Measurements from ENCODE around the gene KREMEN2. TPM values are rescaled to one million over a fixed set of nuclear protein-coding genes. Genes with fewer than 3 reads are reported as not detected.

KREMEN2 gene
- total and polyA plus RNA-seq, 2 of the 4 experiments (the other 2 are of a cell fraction) = 0.03 TPM; not detected in 1

GRCh38 chr16:2950773-2951172 is 13.3 kb upstream of the KREMEN2 start:
- CTCF ChIA-PET = no interaction called here

More at GRCh38 chr16:2950773-2951172, 13.3 kb upstream of the KREMEN2 start:
- Histone ChIP-seq H3K23ac (ENCODE audit: low read depth, low read length) (no peak overlapping the region), H2AK9ac (replicated peaks; ENCODE audit: low read depth, low read length, poor library complexity) (no peak overlapping the region), H4K5ac (ENCODE audit: low read depth, low read length) (no peak overlapping the region), H2BK15ac (ENCODE audit: low read depth, low read length) (no peak overlapping the region), H3K9me3 (ENCODE audit: control insufficient read depth, insufficient read depth, low read length) (no peaks in the 10 kb centered on the region), H3K18ac (ENCODE audit: low read depth, low read length) (no peak overlapping the region), H3K4me2 (ENCODE audit: low read depth, low read length) (no peak overlapping the region), H2BK20ac (ENCODE audit: low read depth, low read length) (no peak overlapping the region), H3K14ac (replicated peaks; ENCODE audit: low read depth, low read length) (no peak overlapping the region), H4K8ac (ENCODE audit: low read depth in 2 of 2, low read length in 2 of 2) (no peak overlapping the region), H3K27ac (ENCODE audit: insufficient read depth, low read length) (no peak overlapping the region), H3K4me3 (ENCODE audit: insufficient read depth, low read depth, low read length) (no peak overlapping the region), H3K4me1 (ENCODE audit: control insufficient read depth, insufficient read depth, low read length) (no peaks in the 10 kb centered on the region), H2AFZ (replicated peaks; ENCODE audit: low read length, poor library complexity) (no peak overlapping the region), H2BK120ac (ENCODE audit: low read depth, low read length) (no peak overlapping the region), H3K36me3 (ENCODE audit: control insufficient read depth, insufficient read depth, low read length) (peaks cover 21% of the 10 kb centered on the region), H3K56ac (ENCODE audit: extremely low read depth, insufficient read depth, low read length) (no peak overlapping the region), H2AK5ac (ENCODE audit: low read depth, low read length) (no peak overlapping the region), H3K79me1 (ENCODE audit: low read depth in 1 of 2, low read length in 2 of 2) (no peaks in the 10 kb centered on the region), H2BK5ac (ENCODE audit: low read depth, low read length, poor library complexity, severe bottlenecking) (no peak overlapping the region), H4K20me1 (ENCODE audit: insufficient read depth, low read length) (0 out of 2 replicates have a peak, but pooled peaks cover 8% of the 10 kb centered on the region), H3K9me1 (ENCODE audit: insufficient read depth, low read length) (0 out of 2 replicates have a peak, but pooled peaks cover 3% of the 10 kb centered on the region), H3K27me3 (ENCODE audit: control insufficient read depth, insufficient read depth, low read length) (peaks cover 26% of the 10 kb centered on the region), H4K91ac (ENCODE audit: insufficient read depth, low read depth, low read length) (no peak overlapping the region), H3K9ac (ENCODE audit: low read depth, low read length) (no peak overlapping the region), H3K4ac (ENCODE audit: low read depth, low read length) (no peak overlapping the region)
- POLR2A ChIA-PET (ENCODE audit: unreplicated experiment) = no interaction called here
- TF ChIP-seq MAFK (IDR thresholded peaks at IDR 0.05; ENCODE audit: low read depth, low read length) (no peak), CEBPB (IDR thresholded peaks at IDR 0.05; ENCODE audit: low read depth, low read length) (no peak), MAZ (IDR thresholded peaks at IDR 0.05; ENCODE audit: borderline replicate concordance, low read depth, low read length) (no peak), BHLHE40 (IDR thresholded peaks at IDR 0.05; ENCODE audit: low read depth, low read length) (no peak), FOS (IDR thresholded peaks at IDR 0.05; ENCODE audit: low read depth, low read length) (no peak), ELK1 (IDR thresholded peaks at IDR 0.05; ENCODE audit: borderline replicate concordance, low read depth, low read length) (no peak), SMC3 (IDR thresholded peaks at IDR 0.05; ENCODE audit: low read depth, low read length) (no peak), CTCF (conservative IDR thresholded peaks at IDR 0.05; ENCODE audit: low read depth, low read length) (no peak), NFE2L2 (IDR thresholded peaks at IDR 0.05; ENCODE audit: low read depth, low read length) (no peak), MXI1 (IDR thresholded peaks at IDR 0.05; ENCODE audit: borderline replicate concordance, low read depth, low read length) (no peak), POLR2A (IDR thresholded peaks at IDR 0.05; ENCODE audit: low read depth, low read length) (no peak), RCOR1 (IDR thresholded peaks at IDR 0.05; ENCODE audit: insufficient replicate concordance, low read length) (no peak)
- in situ Hi-C loops (cut with MboI; ENCODE audit: low sequenced_read_pairs) = no loop called here
- ATAC-seq (ENCODE audit: low read depth) (no peak), DNase-seq (no peak)
- intact Hi-C loops (cut with micrococcal nuclease) = no loop called here
- BruUV-seq (replicated peaks) = no TSS peak
- WGBS, 2 experiments (ENCODE audit: extremely low coverage in 2 of 2, insufficient read length in 1 of 2) = 85% methylated on average over 5 of the region's 16 CpGs; no CpG with 5 or more reads in 1 of the 2 experiments
- dilution Hi-C loops (cut with HindIII; ENCODE audit: low sequenced_read_pairs, unreplicated experiment) = no loop called here
